ENCODE results near the gene TMEM119. TPM values are rescaled to one million over a fixed set of nuclear protein-coding genes. Genes with fewer than 3 reads are reported as not detected.
A peak's percentile ranks its signal among the peaks of the same experiment; 100 is the strongest.

TMEM119 gene
- total and polyA plus RNA-seq, 9 of the 15 experiments (the other 6 are each of a cell fraction or from before 2014, with no cell fraction given) = 0.18 TPM; not detected in 8

DNA sequence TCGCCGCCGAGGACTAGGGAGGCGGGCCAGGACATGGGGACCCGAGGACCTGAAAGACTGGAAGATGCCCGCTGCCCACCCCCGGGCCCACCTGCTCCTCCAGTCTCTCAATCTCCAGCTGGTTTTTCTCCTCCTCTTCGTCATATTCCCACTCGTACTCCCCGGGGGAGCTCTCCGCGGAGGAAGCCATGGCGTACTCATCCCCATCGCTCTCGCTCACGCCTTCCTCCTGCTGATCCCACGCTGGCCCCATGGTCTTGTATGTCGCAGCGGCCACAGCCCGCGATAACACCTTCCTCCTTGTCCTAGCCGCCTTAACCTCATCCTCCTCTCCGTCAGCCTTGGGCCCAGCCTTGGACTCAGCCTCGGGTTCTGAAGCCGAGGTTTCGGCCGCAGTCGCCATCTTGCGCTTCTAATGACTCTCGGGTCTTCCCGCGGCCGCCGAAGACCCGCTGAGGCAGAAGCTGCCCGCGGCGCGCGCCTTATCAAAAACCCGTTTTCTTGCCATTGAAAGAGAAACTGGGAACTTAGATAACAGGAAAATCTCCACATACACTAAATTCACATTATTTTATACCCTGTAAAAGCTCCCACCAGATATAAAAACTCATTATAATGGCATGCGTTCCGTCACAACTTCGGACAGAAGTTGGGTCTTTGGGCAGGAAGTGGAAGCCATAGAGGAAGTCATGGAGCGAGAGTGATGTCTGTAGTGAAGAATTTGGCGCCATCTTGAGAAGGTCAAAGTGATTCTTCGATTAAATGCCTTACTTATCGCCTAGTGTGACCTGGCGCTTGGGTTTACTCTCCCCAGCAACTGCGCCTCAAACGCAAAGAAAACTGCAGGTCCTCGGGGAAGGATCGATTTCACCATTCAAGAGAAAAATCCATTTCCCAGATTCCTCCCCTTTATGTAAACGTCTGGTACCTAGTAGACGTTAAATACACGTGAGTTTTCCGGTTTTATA lies 36.8 kb downstream of the TMEM119 start, which contains the start of gene SART3 (continued):
- TF ChIP-seq EP400 (IDR thresholded peaks at IDR 0.05) (peak; percentile 82), FIP1L1 (IDR thresholded peaks at IDR 0.05; ENCODE audit: low read depth, low read length, poor library complexity, severe bottlenecking) (peak; percentile 43), MAFK (IDR thresholded peaks at IDR 0.05; ENCODE audit: low read length) (no peak), POLR2AphosphoS5 (IDR thresholded peaks at IDR 0.05; ENCODE audit: control insufficient read depth, insufficient read depth, low read depth, low read length) (peak; percentile 78), C11orf30 (IDR thresholded peaks at IDR 0.05; ENCODE audit: low read depth) (peak; percentile 95), SMARCA4 (IDR thresholded peaks at IDR 0.05) (peak; percentile 17; the same call in 1 of the 2 replicates), ZNF24 (IDR thresholded peaks at IDR 0.05) (0 out of 2 replicates have a peak, but pooled peaks have one; percentile 51), ZKSCAN8 (CRISPR knock-in tag; IDR thresholded peaks at IDR 0.05) (0 out of 2 replicates have a peak, but pooled peaks have one; percentile 29), SMC3 (conservative IDR thresholded peaks at IDR 0.05; ENCODE audit: insufficient read depth, low read depth, low read length) (no peak), PML (IDR thresholded peaks at IDR 0.05; ENCODE audit: low read length) (peak; percentile 49), SIN3A (IDR thresholded peaks at IDR 0.05; ENCODE audit: borderline replicate concordance in 2 of 2, control insufficient read depth in 1 of 2, low read depth in 2 of 2, low read length in 2 of 2) (peak; percentile 31 to 60; a peak in 1 of 4 replicates), SMAD1 (IDR thresholded peaks at IDR 0.05; ENCODE audit: low read depth, low read length, partially characterized antibody) (peak; percentile 57)
- TF ChIP-seq, protein P1, sequence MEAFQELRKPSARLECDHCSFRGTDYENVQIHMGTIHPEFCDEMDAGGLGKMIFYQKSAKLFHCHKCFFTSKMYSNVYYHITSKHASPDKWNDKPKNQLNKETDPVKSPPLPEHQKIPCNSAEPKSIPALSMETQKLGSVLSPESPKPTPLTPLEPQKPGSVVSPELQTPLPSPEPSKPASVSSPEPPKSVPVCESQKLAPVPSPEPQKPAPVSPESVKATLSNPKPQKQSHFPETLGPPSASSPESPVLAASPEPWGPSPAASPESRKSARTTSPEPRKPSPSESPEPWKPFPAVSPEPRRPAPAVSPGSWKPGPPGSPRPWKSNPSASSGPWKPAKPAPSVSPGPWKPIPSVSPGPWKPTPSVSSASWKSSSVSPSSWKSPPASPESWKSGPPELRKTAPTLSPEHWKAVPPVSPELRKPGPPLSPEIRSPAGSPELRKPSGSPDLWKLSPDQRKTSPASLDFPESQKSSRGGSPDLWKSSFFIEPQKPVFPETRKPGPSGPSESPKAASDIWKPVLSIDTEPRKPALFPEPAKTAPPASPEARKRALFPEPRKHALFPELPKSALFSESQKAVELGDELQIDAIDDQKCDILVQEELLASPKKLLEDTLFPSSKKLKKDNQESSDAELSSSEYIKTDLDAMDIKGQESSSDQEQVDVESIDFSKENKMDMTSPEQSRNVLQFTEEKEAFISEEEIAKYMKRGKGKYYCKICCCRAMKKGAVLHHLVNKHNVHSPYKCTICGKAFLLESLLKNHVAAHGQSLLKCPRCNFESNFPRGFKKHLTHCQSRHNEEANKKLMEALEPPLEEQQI (IDR thresholded peaks at IDR 0.05) = peak; percentile 27; the same call in 1 of the 2 replicates
- TF ChIP-seq, protein P2, sequence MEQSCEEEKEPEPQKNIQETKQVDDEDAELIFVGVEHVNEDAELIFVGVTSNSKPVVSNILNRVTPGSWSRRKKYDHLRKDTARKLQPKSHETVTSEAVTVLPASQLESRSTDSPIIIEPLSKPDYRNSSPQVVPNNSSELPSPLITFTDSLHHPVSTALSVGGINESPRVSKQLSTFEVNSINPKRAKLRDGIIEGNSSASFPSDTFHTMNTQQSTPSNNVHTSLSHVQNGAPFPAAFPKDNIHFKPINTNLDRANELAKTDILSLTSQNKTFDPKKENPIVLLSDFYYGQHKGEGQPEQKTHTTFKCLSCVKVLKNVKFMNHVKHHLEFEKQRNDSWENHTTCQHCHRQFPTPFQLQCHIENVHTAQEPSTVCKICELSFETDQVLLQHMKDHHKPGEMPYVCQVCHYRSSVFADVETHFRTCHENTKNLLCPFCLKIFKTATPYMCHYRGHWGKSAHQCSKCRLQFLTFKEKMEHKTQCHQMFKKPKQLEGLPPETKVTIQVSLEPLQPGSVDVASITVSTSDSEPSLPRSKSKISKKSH (CRISPR knock-in tag; IDR thresholded peaks at IDR 0.05) = no peak
- TF ChIP-seq, protein P3, sequence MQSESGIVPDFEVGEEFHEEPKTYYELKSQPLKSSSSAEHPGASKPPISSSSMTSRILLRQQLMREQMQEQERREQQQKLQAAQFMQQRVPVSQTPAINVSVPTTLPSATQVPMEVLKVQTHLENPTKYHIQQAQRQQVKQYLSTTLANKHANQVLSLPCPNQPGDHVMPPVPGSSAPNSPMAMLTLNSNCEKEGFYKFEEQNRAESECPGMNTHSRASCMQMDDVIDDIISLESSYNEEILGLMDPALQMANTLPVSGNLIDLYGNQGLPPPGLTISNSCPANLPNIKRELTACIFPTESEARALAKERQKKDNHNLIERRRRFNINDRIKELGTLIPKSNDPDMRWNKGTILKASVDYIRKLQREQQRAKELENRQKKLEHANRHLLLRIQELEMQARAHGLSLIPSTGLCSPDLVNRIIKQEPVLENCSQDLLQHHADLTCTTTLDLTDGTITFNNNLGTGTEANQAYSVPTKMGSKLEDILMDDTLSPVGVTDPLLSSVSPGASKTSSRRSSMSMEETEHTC (IDR thresholded peaks at IDR 0.05) = 0 out of 2 replicates have a peak, but pooled peaks have one; percentile 11
